Stimulated activated CD4-positive, alpha-beta T cell treated with anti-CD3 and anti-CD28 coated beads, Interleukin-1b, Interleukin-23, amount 100 ng/mL, for 4 hours (primary cell): Measurements from ENCODE around the gene GOLGA6L7.
"Not testable (repeated sequence)": the region's sequence is repeated elsewhere in the genome, so short reads cannot be mapped to it uniquely, and the experiment has no call there.

ENCODE experiments used
- DNase-seq, 2 donors: peaks; one replicate each; pipeline ENCODE4 v3.0.0-alpha.2; 2020; ENCODE audit warnings: low read depth in 2 of 2

GOLGA6L7 gene

DNA sequence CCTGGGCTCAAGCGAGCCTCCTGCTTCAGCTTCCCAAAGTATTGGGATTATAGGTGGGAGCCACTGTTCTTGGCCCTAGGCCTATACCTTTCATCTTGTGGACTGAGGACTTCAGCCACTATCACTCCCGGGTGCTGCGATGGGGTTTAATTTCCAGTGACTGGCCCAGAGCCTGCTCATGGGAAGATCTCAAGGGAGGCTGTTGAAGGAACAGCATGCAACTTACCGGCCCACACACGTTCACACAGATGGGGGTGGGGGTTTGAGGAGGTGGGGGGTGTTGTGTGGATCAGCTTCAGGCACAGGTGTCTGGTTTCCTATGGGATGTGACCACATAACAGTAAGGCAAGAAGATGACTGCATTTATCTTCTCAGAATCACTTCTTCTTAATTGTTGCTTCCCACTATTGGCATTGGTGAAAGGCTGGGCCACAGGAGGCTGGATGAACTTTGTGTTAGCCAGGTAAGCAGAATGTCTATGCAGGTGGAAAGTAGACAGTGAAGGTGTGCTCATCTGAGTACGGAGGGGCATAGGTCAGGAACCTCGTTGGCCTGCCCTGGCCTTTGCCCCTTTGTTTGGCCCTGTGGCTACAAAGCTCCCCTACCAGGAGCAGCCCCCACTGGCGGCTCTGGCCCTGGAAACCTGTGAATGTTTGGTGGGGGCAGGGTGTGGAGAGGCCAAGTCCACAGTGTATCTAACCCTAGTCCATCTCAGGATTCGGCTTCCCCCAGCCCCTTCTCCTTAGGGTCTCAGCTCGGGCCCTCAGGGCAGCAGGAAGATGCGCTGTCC, 35.9 kb upstream of the GOLGA6L7 start:
- DNase-seq: no peak

DNA sequence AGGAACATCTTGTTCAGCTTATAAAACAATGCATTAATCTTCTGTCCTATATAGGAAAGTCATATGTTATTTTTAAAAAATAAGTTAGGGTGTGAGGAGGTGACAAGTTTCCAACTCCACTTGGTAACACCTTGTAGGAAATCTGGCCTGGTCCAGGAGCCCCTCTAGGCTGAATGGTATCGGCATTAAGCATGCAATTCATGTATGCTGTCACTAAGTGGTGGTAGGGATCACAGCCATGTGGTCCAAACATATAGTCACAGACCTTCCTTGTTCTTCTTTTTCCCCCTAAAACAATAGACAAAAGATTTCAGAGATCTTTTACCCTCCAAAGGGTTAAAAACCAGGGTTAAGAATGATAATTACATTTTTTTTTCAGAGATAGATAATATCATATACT, 33.2 kb upstream of the GOLGA6L7 start:
- no peak for DNase-seq

- no peak for DNase-seq
Measured at GRCh38 chr15:28881170-28881569, 32.7 kb upstream of the GOLGA6L7 start.

DNA sequence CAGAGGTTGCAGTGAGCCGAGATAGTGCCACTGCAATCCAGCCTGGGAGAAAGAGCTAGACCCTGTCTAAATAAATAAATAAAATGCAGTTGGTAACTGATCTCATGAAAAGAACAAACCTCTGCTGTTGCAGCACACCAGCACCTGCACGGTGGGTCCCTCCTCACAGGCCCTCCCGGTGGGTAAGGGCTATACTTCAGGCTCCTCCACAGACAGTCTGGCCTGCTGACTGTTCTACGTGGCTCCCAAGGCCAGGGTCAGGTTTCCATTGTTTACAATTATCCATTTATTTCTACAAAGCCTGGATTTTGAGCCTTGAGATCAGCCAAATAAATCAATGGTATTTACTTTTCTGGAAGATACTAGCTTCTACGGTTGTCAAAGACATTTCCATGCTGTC, 32.2 kb upstream of the GOLGA6L7 start:
- DNase-seq: no peak

GRCh38 chr15:28879551-28879950, 31.1 kb upstream of the GOLGA6L7 start:
- DNase-seq: no peak

GRCh38 chr15:28878209-28878608, 29.8 kb upstream of the GOLGA6L7 start:
- DNase-seq: no peak

DNA sequence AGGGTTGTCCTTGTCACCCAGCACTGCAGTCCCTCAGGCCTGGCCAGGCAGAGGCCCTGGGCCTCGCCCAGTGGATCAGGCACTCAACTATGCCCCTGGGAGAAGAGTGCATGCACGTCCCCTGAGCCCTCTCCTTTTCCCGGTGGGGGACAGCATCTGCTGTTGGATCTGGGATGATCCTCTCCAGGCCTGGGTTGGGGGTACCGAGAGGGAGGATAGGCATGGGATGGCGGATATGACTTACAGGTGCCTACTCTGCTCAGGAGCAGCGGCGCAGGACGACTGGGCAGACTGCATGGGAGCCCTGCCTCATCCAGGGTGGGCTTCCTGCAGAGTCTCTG, 28.4 kb upstream of the GOLGA6L7 start:
- DNase-seq: no peak

- DNase-seq: no peak
Measured at GRCh38 chr15:28876131-28876844, 27.8 kb upstream of the GOLGA6L7 start.

DNA sequence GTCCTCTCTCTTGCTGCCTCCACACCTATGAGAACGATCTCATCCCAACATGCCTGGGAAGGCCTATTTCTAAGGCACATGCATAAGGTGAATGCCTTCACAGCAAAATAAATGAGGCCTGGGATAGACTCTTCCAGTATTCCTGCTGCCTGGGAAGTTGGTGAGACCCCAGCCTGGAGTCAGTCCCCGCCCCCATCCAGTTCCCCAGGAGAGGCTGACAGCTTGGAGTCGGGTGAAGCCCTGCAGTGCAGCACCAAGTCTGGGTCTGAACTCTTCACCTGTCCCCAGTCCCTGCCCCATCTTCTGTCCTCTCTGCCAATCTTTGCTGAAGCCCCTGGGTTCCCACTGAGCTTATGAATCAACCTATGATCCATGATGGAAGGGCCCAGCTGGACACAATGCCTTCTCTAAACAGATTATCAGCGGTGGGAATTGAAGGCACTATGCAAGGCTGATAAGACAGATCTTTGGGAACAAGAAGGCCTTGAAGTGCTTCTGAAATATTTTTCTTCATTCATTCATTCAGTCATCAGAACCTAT, 27.1 kb upstream of the GOLGA6L7 start:
- no peak for DNase-seq

DNA sequence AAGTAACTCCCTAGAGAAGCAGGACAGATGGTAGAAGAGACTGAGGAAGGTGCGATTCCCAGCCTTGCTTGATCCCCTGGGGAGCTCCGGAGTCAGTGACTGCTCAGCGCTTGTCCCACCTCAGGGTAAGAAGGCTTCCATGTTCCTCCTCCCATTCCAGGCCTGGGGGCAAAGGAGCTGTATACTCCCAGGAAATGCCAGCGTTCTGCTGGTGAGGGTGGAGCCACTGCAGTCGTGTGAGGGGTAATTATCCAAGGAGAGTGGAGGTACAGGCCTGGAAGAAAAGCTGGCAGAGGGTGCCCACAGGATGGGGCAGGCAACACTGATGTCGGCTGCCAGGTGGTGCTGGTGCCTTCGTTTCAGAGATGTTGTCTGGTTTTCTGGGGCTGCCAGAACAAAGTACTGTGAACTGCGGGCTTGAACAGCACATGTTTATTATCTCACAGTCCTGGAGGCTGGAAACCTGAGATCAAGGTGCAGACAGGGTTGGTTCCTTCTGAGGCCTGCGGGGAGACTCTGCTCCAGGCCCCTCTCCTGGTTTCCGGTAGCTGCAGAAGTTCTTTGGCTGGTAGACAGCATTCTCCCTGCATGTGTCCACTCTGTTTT, 25.2 kb upstream of the GOLGA6L7 start:
- DNase-seq: no peak

DNA sequence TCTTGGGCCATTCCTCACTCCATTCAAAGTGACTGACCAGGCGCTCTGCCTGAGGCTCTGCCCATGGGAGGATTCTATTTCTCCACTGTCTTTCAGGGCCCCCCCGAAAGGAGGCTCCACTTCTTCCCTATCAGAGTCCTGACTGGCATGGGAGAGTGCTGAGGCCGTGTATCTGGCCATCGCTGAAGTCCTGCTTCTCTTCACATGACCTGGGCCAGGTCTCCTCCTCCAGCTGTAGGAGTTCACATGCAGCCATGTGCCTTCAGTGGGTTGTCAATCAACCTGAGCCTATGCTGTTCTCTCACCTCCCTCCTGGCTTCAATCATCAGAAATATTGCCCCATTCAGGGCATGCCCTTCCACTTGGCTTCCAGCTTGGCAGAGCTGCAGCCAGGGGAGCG, 24.6 kb upstream of the GOLGA6L7 start:
- DNase-seq: no peak

DNA sequence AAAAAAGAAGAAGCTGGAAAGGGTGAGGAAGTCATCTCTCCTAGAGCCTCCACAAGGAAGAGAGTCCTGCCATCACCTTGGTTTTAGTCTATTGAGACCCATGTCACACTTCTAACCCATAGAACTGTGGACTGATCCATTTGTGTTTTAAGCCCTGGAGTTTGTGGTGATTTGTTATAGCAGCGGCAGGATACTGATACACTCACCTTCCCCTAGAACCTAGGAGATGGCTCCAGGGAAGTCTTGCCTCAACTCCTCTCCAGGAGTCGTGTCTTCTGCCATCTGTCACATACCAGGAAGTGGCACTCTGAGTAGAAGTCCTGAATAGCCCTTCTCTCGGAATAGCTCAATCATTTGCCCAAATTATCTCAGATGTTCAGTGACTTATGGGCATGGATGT, 22.7 kb upstream of the GOLGA6L7 start:
- no peak for DNase-seq

- no peak for DNase-seq
Measured at GRCh38 chr15:28868744-28869345, 20.4 kb upstream of the GOLGA6L7 start.

- DNase-seq: not testable (repeated sequence)
Measured at GRCh38 chr15:28861589-28862293, 13.3 kb upstream of the GOLGA6L7 start.

GRCh38 chr15:28861031-28861534, 12.6 kb upstream of the GOLGA6L7 start:
- DNase-seq: no peak

DNA sequence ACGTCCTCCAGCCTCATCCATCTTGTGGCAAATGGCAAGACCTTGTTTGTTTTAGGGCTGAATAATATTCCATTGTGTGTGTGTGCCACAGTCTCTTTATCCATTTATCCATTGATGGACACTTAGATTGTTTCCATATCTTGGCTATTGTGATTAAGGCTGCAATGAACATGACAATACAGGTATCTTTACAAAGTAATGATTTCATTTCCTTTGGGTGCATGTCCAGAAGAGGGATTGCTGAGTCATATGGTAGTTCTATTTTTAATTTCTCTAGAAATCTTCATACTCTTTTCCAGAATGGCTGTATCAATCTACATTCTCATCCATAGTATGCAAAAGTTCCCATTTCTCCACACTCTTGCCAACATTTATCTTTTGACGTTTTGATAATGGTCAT, 6.1 kb upstream of the GOLGA6L7 start:
- DNase-seq: not testable (repeated sequence)

DNA sequence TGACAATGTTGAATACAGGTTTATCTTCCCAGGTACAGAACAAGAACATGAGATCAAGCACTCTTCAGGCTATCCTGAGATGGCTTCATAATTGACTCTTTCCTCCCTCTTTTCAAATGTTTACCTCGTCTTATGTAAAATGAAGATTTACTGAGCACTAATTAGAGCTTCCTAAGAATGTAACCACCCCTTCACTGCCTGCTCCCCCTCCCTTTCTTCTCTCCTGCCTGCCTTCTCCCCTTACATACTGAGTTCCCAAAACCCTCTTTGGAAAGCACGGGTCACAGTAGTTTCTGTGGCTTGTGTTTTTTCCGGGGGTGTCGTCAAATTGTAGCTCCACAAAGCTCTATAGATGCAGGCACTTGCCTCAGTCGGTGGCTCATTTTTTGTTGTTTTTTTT, 5.2 kb upstream of the GOLGA6L7 start:
- DNase-seq: not testable (repeated sequence)

DNA sequence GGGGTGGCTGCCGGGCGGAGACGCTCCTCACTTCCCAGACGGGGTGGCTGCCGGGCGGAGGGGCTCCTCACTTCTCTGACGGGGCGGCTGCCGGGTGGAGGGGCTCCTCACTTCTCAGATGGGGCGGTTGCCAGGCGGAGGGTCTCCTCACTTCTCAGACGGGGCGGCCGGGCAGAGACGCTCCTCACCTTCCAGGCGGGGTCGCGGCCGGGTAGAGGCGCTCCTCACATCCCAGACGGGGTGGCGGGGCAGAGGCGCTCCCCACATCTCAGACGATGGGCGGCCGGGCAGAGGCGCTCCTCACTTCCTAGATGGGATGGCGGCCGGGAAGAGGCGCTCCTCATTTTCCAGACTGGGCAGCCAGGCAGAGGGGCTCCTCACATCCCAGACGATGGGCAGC, 1.3 kb upstream of the GOLGA6L7 start:
- not testable (repeated sequence) for DNase-seq

DNA sequence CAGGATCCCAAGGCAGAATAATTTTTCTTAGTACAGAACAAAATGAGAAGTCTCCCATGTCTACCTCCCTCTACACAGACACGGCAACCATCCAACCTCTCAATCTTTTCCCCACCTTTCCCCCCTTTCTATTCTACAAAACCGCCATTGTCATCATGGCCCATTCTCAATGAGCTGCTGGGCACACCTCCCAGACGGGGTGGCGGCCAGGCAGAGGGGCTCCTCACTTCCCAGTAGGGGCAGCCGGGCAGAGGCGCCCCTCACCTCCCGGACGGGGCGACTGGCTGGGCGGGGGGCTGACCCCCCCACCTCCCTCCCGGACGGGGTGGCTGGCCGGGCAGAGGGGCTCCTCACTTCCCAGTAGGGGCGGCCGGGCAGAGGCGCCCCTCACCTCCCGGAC, 827 bp upstream of the GOLGA6L7 start:
- not testable (repeated sequence) for DNase-seq

DNA sequence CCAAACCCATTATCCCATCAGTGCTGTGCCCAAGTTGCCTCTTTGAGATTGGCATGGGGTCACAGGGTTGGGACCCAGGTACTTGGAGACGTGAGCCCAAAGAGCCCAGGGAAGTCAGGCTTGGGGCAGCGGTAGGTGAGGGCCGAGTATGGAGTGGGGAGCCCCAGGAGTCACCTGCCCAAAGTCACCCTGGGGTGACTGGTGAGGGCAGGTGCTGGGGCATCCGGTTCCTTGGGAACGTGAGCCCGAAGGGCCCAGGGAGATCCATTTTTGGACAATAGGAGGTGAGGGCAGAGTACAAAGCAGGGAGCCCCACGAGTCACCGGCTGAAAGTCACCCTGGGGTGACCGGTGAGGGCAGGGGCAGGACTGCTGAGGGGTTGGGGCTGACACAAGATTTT, 485 bp downstream of the GOLGA6L7 start:
- not testable (repeated sequence) for DNase-seq

DNA sequence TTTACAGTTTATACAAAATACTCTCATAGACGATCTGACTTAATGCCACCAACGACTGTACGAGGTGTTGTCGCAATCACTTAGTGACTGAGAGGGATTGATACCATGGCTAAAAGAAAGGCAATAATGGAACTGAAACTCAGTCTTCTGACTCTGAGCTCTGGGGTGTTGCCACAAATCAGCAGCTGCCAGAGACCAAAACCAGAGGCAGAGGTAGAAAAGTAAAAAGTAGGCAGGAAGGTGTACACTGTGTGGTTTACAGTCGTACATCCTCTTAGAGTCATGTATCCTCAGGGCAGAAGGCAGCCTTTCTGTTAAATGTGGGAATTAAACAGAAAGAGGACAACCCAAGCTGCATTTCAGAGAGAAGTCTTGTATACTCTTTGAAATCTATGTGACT, 1.2 kb downstream of the GOLGA6L7 start:
- not testable (repeated sequence) for DNase-seq
